ENCODE measurements around the gene SLC16A5.

GRCh38 chr17:75075597-75076336 is 12.0 kb upstream of the SLC16A5 start:
- TF ChIP-seq EZH2 (IDR thresholded peaks at IDR 0.05; ENCODE audit: insufficient read depth, poor library complexity, severe bottlenecking) (no peak), EZH2phosphoT487 (IDR thresholded peaks at IDR 0.05; ENCODE audit: insufficient read depth, low read depth) (no peak)
